Activated CD8-positive, alpha-beta memory T cell treated with anti-CD3 and anti-CD28 coated beads, Interleukin-2, amount 50 U/mL, for 24 hours (primary cell): Measurements from ENCODE around the gene MECR.

ENCODE experiments used
- DNase-seq: peaks from one replicate; pipeline ENCODE4 v3.0.0-alpha.2; 2020; ENCODE audit errors: extremely low read depth

MECR gene

GRCh38 chr1:29255134-29255666, 24.5 kb upstream of the MECR start:
- no peak for DNase-seq

GRCh38 chr1:29254346-29254745, 23.6 kb upstream of the MECR start:
- DNase-seq = no peak

- no peak for DNase-seq
These were observed 22.4 kb upstream of the MECR start for GRCh38 chr1:29253180-29253579.

- DNase-seq = no peak
These were observed 20.7 kb upstream of the MECR start for GRCh38 chr1:29251164-29252124.

- no peak for DNase-seq
These were observed 19.3 kb upstream of the MECR start for GRCh38 chr1:29249951-29250581.

GRCh38 chr1:29249170-29249691, 18.5 kb upstream of the MECR start:
- DNase-seq = no peak

- DNase-seq = no peak
These were observed 17.7 kb upstream of the MECR start for GRCh38 chr1:29248409-29248808.

- no peak for DNase-seq
These were observed 17.0 kb upstream of the MECR start for GRCh38 chr1:29247571-29248273.

- no peak for DNase-seq
These were observed 16.3 kb upstream of the MECR start for GRCh38 chr1:29247044-29247443.

- no peak for DNase-seq
These were observed 15.1 kb upstream of the MECR start for GRCh38 chr1:29245876-29246275.

GRCh38 chr1:29245261-29245660, 14.5 kb upstream of the MECR start:
- no peak for DNase-seq

- DNase-seq = no peak
These were observed 13.1 kb upstream of the MECR start for GRCh38 chr1:29243871-29244200.

- DNase-seq = no peak
These were observed 12.5 kb upstream of the MECR start for GRCh38 chr1:29243023-29243870.

- no peak for DNase-seq
These were observed 10.3 kb upstream of the MECR start for GRCh38 chr1:29240986-29241385.

- DNase-seq = no peak
These were observed 9.7 kb upstream of the MECR start for GRCh38 chr1:29240400-29240837.

GRCh38 chr1:29239142-29239541, 8.4 kb upstream of the MECR start:
- DNase-seq = no peak

GRCh38 chr1:29238620-29239002, 7.9 kb upstream of the MECR start:
- no peak for DNase-seq

- no peak for DNase-seq
These were observed 7.3 kb upstream of the MECR start for GRCh38 chr1:29237852-29238619.

GRCh38 chr1:29237129-29237821, 6.5 kb upstream of the MECR start:
- DNase-seq = no peak

- no peak for DNase-seq
These were observed 6.0 kb upstream of the MECR start for GRCh38 chr1:29236712-29237128.
